Stomach (tissue), 4 donors: ENCODE results near the gene RCOR1.

Source experiments
- CTCF ChIP-seq, 7 experiments: fragments of 450-650 bp in 4 of 7; fragments of 200-600 bp in 3 of 7; sonication (generic) in 3 of 7; IDR thresholded peaks; one replicate each; pipeline ENCODE4 v1.5.1; 2016 to 2019; ENCODE audit warnings: antibody characterized with exemption in 7 of 7, control low read depth in 2 of 7, mild to moderate bottlenecking in 1 of 7
- POLR2A ChIP-seq, 4 donors: fragments of 450-650 bp; IDR thresholded peaks; one replicate each; pipeline ENCODE4 v1.6.1; 2016; ENCODE audit warnings: antibody characterized with exemption in 4 of 4, control low read depth in 2 of 4, mild to moderate bottlenecking in 1 of 4, moderate library complexity in 1 of 4
- POLR2AphosphoS5 ChIP-seq, 3 donors: sonication (generic); formaldehyde crosslinking; IDR thresholded peaks; one replicate each; pipeline ENCODE4 v1.6.1; 2016; ENCODE audit warnings: antibody characterized with exemption in 3 of 3

GRCh38 chr14:102571478-102572042 is 20.9 kb upstream of the RCOR1 start:
- TF ChIP-seq POLR2A (IDR thresholded peaks at IDR 0.05) (no peak), CTCF (IDR thresholded peaks at IDR 0.05) (no peak), POLR2AphosphoS5 (IDR thresholded peaks at IDR 0.05) (no peak)
